Measurements from ENCODE around the gene UPK1B. TPM values are rescaled to one million over a fixed set of nuclear protein-coding genes. Genes with fewer than 3 reads are reported as not detected.

UPK1B gene
- total and polyA plus RNA-seq, 9 of the 15 experiments (the other 6 are each of a cell fraction or from before 2014, with no cell fraction given): 0.22 to 1.2 (median 0.51) TPM

DNA sequence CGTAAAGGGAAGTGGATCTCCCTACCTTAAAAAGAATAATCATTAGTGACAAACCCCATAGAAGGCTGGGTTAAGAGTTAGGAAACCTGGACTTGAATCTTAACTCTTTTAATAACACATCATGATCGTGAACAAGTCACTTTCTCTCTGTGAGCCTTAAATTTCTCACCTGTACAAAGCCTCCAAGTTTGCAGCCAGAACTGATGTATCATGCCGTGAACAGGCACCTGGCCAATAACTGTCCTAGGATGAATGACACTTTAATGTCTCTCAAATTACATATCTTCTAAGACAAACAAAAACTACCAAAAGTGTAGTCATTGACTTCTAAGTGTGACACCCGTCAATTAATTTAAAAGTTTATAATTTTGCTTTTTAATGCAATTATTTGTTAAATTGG, 3.9 kb downstream of the UPK1B start:
- no peak overlapping the region for H3K9ac ChIP-seq (ENCODE audit: insufficient read depth in 1 of 2, low read depth in 2 of 2, low read length in 2 of 2)
- CTCF ChIA-PET (ENCODE audit: low intra/inter-chr PET ratio): no interaction called here
- H4K20me1 ChIP-seq (replicated peaks; ENCODE audit: control insufficient read depth, insufficient read depth, low read length): no peaks in the 10 kb centered on the region
- H3K4me1 ChIP-seq (replicated peaks in 1 of 2; ENCODE audit: control insufficient read depth in 2 of 2, insufficient read depth in 2 of 2, low read length in 2 of 2): no peaks in the 10 kb centered on the region; a peak in 1 of 5 replicates
- no peaks in the 10 kb centered on the region for H3K36me3 ChIP-seq (ENCODE audit: control insufficient read depth, insufficient read depth, low read length)
- no TSS peak for BruUV-seq (replicated peaks)
- H3K9me3 ChIP-seq (replicated peaks; ENCODE audit: control insufficient read depth, insufficient read depth, low read depth, low read length): no peaks in the 10 kb centered on the region
- H3K9me1 ChIP-seq (ENCODE audit: control insufficient read depth, insufficient read depth, low read length): no peaks in the 10 kb centered on the region
- in situ Hi-C loops (cut with MboI) (no loop called here), intact Hi-C loops (cut with micrococcal nuclease) (no loop called here)
- no peak overlapping the region for H3K4me3 ChIP-seq
- 5% methylated on average over 3 of the region's 4 CpGs for WGBS (ENCODE audit: insufficient coverage, low coverage, missing lambda C conversion rate)
- FAIRE-seq (no peak), DNase-seq (ENCODE audit: extremely low read depth in 1 of 4, low spot score in 3 of 4) (no peak), ATAC-seq (no peak)
- POLR2A ChIA-PET: no interaction called here
- H3K79me2 ChIP-seq (ENCODE audit: control insufficient read depth, insufficient read depth, low read length): no peaks in the 10 kb centered on the region
- H3K27ac ChIP-seq (ENCODE audit: extremely low read depth, low read depth, low read length): no peak overlapping the region
- H3K27me3 ChIP-seq (ENCODE audit: control insufficient read depth in 2 of 2, insufficient read depth in 2 of 2, low read length in 2 of 2): no peaks in the 10 kb centered on the region; a peak in 2 of 5 replicates
- H3K4me2 ChIP-seq (ENCODE audit: insufficient read depth, low read length): no peak overlapping the region
- no peak overlapping the region for H2AFZ ChIP-seq (ENCODE audit: low read depth, low read length)
- TF ChIP-seq, protein P1, sequence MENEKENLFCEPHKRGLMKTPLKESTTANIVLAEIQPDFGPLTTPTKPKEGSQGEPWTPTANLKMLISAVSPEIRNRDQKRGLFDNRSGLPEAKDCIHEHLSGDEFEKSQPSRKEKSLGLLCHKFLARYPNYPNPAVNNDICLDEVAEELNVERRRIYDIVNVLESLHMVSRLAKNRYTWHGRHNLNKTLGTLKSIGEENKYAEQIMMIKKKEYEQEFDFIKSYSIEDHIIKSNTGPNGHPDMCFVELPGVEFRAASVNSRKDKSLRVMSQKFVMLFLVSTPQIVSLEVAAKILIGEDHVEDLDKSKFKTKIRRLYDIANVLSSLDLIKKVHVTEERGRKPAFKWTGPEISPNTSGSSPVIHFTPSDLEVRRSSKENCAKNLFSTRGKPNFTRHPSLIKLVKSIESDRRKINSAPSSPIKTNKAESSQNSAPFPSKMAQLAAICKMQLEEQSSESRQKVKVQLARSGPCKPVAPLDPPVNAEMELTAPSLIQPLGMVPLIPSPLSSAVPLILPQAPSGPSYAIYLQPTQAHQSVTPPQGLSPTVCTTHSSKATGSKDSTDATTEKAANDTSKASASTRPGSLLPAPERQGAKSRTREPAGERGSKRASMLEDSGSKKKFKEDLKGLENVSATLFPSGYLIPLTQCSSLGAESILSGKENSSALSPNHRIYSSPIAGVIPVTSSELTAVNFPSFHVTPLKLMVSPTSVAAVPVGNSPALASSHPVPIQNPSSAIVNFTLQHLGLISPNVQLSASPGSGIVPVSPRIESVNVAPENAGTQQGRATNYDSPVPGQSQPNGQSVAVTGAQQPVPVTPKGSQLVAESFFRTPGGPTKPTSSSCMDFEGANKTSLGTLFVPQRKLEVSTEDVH (IDR thresholded peaks at IDR 0.05; ENCODE audit: low read depth, partially characterized antibody): no peak
- no peak for TF ChIP-seq TFAM (CRISPR knock-in tag; conservative IDR thresholded peaks at IDR 0.05)
- no peak for TF ChIP-seq MAZ (CRISPR knock-in tag; conservative IDR thresholded peaks at IDR 0.05 in 1 of 2, IDR thresholded peaks at IDR 0.05 in 1 of 2)
- TF ChIP-seq GABPB1 (CRISPR knock-in tag; IDR thresholded peaks at IDR 0.05): no peak
- TF ChIP-seq, protein P2, sequence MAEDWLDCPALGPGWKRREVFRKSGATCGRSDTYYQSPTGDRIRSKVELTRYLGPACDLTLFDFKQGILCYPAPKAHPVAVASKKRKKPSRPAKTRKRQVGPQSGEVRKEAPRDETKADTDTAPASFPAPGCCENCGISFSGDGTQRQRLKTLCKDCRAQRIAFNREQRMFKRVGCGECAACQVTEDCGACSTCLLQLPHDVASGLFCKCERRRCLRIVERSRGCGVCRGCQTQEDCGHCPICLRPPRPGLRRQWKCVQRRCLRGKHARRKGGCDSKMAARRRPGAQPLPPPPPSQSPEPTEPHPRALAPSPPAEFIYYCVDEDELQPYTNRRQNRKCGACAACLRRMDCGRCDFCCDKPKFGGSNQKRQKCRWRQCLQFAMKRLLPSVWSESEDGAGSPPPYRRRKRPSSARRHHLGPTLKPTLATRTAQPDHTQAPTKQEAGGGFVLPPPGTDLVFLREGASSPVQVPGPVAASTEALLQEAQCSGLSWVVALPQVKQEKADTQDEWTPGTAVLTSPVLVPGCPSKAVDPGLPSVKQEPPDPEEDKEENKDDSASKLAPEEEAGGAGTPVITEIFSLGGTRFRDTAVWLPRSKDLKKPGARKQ (CRISPR knock-in tag; IDR thresholded peaks at IDR 0.05): no peak
- TF ChIP-seq, protein P3, sequence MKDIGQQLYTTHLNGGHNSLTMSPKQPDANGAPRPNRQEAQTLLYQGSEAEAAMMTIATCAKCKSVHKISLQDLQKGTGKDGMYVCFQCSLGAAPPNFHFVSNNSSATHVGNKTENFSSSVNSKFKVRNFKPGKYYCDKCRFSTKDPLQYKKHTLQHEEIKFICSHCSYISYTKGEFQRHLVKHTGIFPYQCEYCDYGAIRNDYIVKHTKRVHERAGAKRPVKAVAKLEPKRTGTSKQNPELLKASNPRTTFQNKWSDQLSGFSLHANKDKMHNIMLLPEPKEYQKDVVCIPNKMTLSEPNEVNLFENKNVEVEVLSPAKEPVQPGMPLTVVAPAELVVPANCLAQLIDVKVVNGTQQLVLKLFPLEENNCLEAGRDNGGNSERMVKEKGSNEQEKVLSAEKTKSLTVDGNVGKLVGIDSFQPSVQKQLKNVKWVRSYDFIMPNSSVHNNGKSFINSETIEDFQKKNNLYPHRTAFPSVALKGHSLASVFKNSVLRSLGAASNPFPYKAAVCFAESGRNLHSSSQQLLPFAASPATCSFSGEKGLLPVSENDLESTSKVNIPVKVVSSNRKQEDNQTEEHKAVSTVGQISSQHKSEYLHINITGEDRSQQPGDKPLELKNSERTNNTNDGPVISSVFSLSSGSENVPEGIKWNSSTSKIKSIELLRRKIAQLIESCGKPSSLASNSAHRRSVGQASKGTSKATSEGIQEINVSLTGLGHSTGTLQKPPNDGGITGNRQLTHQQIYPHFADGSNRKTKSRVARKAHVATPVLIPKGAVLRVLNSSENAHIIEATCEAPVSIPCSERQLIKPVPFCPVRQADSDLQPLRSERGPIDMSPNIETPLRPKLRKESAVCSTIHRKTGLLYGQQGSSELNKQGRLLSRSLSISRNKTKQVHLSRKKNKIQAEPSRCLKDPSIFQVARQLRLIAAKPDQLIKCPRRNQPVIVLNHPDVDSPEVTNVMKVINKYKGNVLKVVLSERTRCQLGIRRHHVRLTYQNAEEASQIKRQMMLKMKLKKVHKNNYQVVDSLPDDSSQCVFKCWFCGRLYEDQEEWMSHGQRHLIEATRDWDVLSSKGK (CRISPR knock-in tag; IDR thresholded peaks at IDR 0.05): no peak
- TF ChIP-seq, protein P4, sequence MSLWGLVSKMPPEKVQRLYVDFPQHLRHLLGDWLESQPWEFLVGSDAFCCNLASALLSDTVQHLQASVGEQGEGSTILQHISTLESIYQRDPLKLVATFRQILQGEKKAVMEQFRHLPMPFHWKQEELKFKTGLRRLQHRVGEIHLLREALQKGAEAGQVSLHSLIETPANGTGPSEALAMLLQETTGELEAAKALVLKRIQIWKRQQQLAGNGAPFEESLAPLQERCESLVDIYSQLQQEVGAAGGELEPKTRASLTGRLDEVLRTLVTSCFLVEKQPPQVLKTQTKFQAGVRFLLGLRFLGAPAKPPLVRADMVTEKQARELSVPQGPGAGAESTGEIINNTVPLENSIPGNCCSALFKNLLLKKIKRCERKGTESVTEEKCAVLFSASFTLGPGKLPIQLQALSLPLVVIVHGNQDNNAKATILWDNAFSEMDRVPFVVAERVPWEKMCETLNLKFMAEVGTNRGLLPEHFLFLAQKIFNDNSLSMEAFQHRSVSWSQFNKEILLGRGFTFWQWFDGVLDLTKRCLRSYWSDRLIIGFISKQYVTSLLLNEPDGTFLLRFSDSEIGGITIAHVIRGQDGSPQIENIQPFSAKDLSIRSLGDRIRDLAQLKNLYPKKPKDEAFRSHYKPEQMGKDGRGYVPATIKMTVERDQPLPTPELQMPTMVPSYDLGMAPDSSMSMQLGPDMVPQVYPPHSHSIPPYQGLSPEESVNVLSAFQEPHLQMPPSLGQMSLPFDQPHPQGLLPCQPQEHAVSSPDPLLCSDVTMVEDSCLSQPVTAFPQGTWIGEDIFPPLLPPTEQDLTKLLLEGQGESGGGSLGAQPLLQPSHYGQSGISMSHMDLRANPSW (CRISPR knock-in tag; IDR thresholded peaks at IDR 0.05): no peak
- no peak for TF ChIP-seq SLC30A9 (CRISPR knock-in tag; IDR thresholded peaks at IDR 0.05)
- TF ChIP-seq TSC22D4 (tag; IDR thresholded peaks at IDR 0.05): no peak
- TF ChIP-seq NR2F6 (CRISPR knock-in tag; IDR thresholded peaks at IDR 0.05): no peak
- TF ChIP-seq POLR2AphosphoS2 (IDR thresholded peaks at IDR 0.05; ENCODE audit: low read length): no peak
- no peak for TF ChIP-seq LCOR (CRISPR knock-in tag; IDR thresholded peaks at IDR 0.05)
- TF ChIP-seq COPS2 (conservative IDR thresholded peaks at IDR 0.05): no peak
